GM12872 (cell line): ENCODE data around the gene SUGCT.

Source experiments
- CTCF ChIP-seq: IDR thresholded peaks from 3 replicates; pipeline ENCODE4 v1.5.1; 2011; ENCODE audit warnings: low read depth, mild to moderate bottlenecking, low read length, moderate library complexity; ENCODE audit not compliant: insufficient read depth

The SUGCT gene

GRCh38 chr7:40638545-40639320 lies 503.9 kb downstream of the SUGCT start:
- no peak for TF ChIP-seq CTCF

- no peak for TF ChIP-seq CTCF
Observed at GRCh38 chr7:40640566-40640965, 505.8 kb downstream of the SUGCT start.

GRCh38 chr7:40641701-40642100 lies 506.9 kb downstream of the SUGCT start:
- no peak for TF ChIP-seq CTCF

- TF ChIP-seq CTCF, result no peak
Observed at GRCh38 chr7:40643664-40644063, 508.9 kb downstream of the SUGCT start.

- no peak for TF ChIP-seq CTCF
Observed at GRCh38 chr7:40644454-40645188, 509.8 kb downstream of the SUGCT start.

GRCh38 chr7:40645197-40645596 lies 510.4 kb downstream of the SUGCT start:
- TF ChIP-seq CTCF, result no peak

GRCh38 chr7:40646717-40647116 lies 511.9 kb downstream of the SUGCT start:
- TF ChIP-seq CTCF, result no peak
